H1 (cell line): ENCODE measurements around the gene CD44. TPM values are rescaled to one million over a fixed set of nuclear protein-coding genes. Genes with fewer than 3 reads are reported as not detected.

Experiments
- CTCF ChIA-PET: fragments of 300-600 bp; sonication (Branson Sonifier 250); formaldehyde crosslinking; loops from one replicate; lab custom pipeline; 2021; ENCODE audit not compliant: partially characterized antibody; lab: Charles Lee
- POLR2A ChIA-PET: fragments of 300-600 bp; sonication (Branson Sonifier 250); formaldehyde crosslinking; loops from one replicate; lab custom pipeline; 2021; ENCODE audit warnings: inconsistent platforms; ENCODE audit not compliant: partially characterized antibody; lab: Charles Lee
- DNase-seq, 2 experiments: peaks; one replicate each; pipeline versions ENCODE4 v3.0.0 to v3.0.0-alpha.2; 2010 to 2022; ENCODE audit warnings: low spot score in 2 of 2, low read depth in 1 of 2, mixed read lengths in 1 of 2
- FAIRE-seq: peaks from 2 replicates; lab custom pipeline; 2011; peaks lifted over from hg19 to GRCh38; lab: Jason Lieb, UNC
- H2AFZ ChIP-seq: 2 replicates; pipeline ENCODE4 v1.8.1; 2012; ENCODE audit warnings: low read length, inconsistent platforms
- H2AK5ac ChIP-seq: 2 replicates; pipeline ENCODE4 v1.6.1; 2013; ENCODE audit warnings: low read depth, low read length
- H2BK120ac ChIP-seq: replicated peaks from 2 replicates; pipeline ENCODE3; 2013; ENCODE audit warnings: low read depth, low read length, inconsistent platforms
- H2BK12ac ChIP-seq: 2 replicates; pipeline ENCODE4 v1.6.1; 2013; ENCODE audit warnings: low read depth, low read length
- H2BK15ac ChIP-seq: 2 replicates; pipeline ENCODE4 v1.6.1; 2013; ENCODE audit warnings: low read length
- H2BK20ac ChIP-seq: 2 replicates; pipeline ENCODE4 v1.6.1; 2013; ENCODE audit warnings: low read length
- H2BK5ac ChIP-seq: 2 replicates; pipeline ENCODE4 v1.6.1; 2013; ENCODE audit warnings: low read depth, low read length
- H3K14ac ChIP-seq: 2 replicates; pipeline ENCODE4 v1.6.1; 2013; ENCODE audit warnings: inconsistent platforms; ENCODE audit not compliant: insufficient read length
- H3K18ac ChIP-seq: 2 replicates; pipeline ENCODE4 v1.6.1; 2013; ENCODE audit warnings: low read length; ENCODE audit errors: extremely low read depth
- H3K23ac ChIP-seq: 2 replicates; pipeline ENCODE4 v1.6.1; 2013; ENCODE audit warnings: inconsistent platforms; ENCODE audit not compliant: insufficient read length
- H3K23me2 ChIP-seq: 2 replicates; pipeline ENCODE4 v1.6.1; 2013; ENCODE audit warnings: low read depth, low read length
- H3K27ac ChIP-seq: 2 replicates; pipeline ENCODE4 v1.6.1; 2011; ENCODE audit warnings: low read depth, low read length, inconsistent platforms
- H3K27me3 ChIP-seq, 4 experiments: replicated peaks in 1 of 4; 1 replicate in 1 of 4; 2 replicates in 3 of 4; pipeline versions ENCODE4 v1.6.1 to v1.8.1; 2011 to 2013; ENCODE audit warnings: low read length in 3 of 4, mild to moderate bottlenecking in 3 of 4, inconsistent platforms in 2 of 4, mixed read lengths in 2 of 4, moderate library complexity in 1 of 4; ENCODE audit not compliant: control insufficient read depth in 3 of 4, insufficient read depth in 3 of 4; ENCODE audit errors: extremely low read depth in 1 of 4
- H3K36me3 ChIP-seq, 4 experiments: 2 replicates each; pipeline versions ENCODE4 v1.6.1 to v1.8.1; 2011 to 2013; ENCODE audit warnings: mild to moderate bottlenecking in 4 of 4, low read length in 3 of 4, moderate library complexity in 2 of 4, control low read depth in 1 of 4, inconsistent platforms in 1 of 4; ENCODE audit not compliant: insufficient read depth in 4 of 4, control insufficient read depth in 2 of 4
- H3K4ac ChIP-seq: replicated peaks from 2 replicates; pipeline ENCODE3; 2013; ENCODE audit warnings: low read length, low read depth, mixed read lengths, inconsistent platforms; ENCODE audit not compliant: insufficient read length
- H3K4me1 ChIP-seq, 4 experiments: replicated peaks in 1 of 4; 1 replicate in 1 of 4; 2 replicates in 3 of 4; pipeline versions ENCODE4 v1.6.1 to v1.8.1; 2011 to 2013; ENCODE audit warnings: low read length in 3 of 4, inconsistent platforms in 2 of 4, mixed read lengths in 1 of 4; ENCODE audit not compliant: insufficient read depth in 4 of 4, control insufficient read depth in 3 of 4
- H3K4me2 ChIP-seq, 2 experiments: 2 replicates each; pipeline versions ENCODE4 v1.6.1 to v1.8.1; 2011 to 2013; ENCODE audit warnings: low read depth in 2 of 2, low read length in 2 of 2, control low read depth in 1 of 2, inconsistent platforms in 1 of 2, mild to moderate bottlenecking in 1 of 2; ENCODE audit not compliant: insufficient read depth in 1 of 2
- H3K4me3 ChIP-seq, 4 experiments: fragments of 200-600, 300-600 bp in 1 of 4; sonication (generic), shearing (Covaris generic), sonication (Bioruptor Twin) in 1 of 4; 2 replicates each; pipeline versions ENCODE4 v1.5.1 to v1.8.1; 2011 to 2016; ENCODE audit warnings: low read length in 4 of 4, low read depth in 3 of 4, control low read depth in 2 of 4, inconsistent platforms in 2 of 4, mild to moderate bottlenecking in 2 of 4, mixed read lengths in 1 of 4, moderate library complexity in 1 of 4; ENCODE audit not compliant: insufficient read depth in 2 of 4; ENCODE audit errors: extremely low read depth in 1 of 4
- H3K56ac ChIP-seq: replicated peaks from 2 replicates; pipeline ENCODE3; 2013; ENCODE audit warnings: low read depth, mild to moderate bottlenecking, mixed read lengths, low read length, inconsistent platforms; ENCODE audit not compliant: insufficient read length
- H3K79me1 ChIP-seq: 2 replicates; pipeline ENCODE4 v1.6.1; 2013; ENCODE audit warnings: low read depth, low read length, control low read depth
- H3K79me2 ChIP-seq, 2 experiments: 2 replicates each; pipeline versions ENCODE4 v1.6.1 to v1.8.1; 2012 to 2013; ENCODE audit warnings: low read length in 2 of 2, mild to moderate bottlenecking in 2 of 2, inconsistent platforms in 1 of 2; ENCODE audit not compliant: insufficient read depth in 2 of 2, control insufficient read depth in 1 of 2
- H3K9ac ChIP-seq, 4 experiments: replicated peaks in 1 of 4; 1 replicate in 1 of 4; 2 replicates in 3 of 4; pipeline versions ENCODE4 v1.6.1 to v1.8.1; 2011 to 2013; ENCODE audit warnings: low read depth in 3 of 4, low read length in 3 of 4, control low read depth in 2 of 4, mild to moderate bottlenecking in 2 of 4, moderate library complexity in 2 of 4, inconsistent platforms in 1 of 4; ENCODE audit errors: extremely low read depth in 1 of 4
- H3K9me3 ChIP-seq, 2 experiments: 2 replicates each; pipeline versions ENCODE4 v1.6.1 to v1.8.1; 2012 to 2013; ENCODE audit warnings: mild to moderate bottlenecking in 2 of 2, moderate library complexity in 2 of 2, control low read depth in 1 of 2, inconsistent platforms in 1 of 2, low read depth in 1 of 2, low read length in 1 of 2, mixed read lengths in 1 of 2; ENCODE audit not compliant: insufficient read depth in 2 of 2
- H4K20me1 ChIP-seq, 2 experiments: replicated peaks in 1 of 2; 2 replicates each; pipeline versions ENCODE3 to v1.8.1; 2011 to 2013; ENCODE audit warnings: inconsistent platforms in 2 of 2, low read length in 2 of 2, mild to moderate bottlenecking in 1 of 2; ENCODE audit not compliant: insufficient read depth in 2 of 2, control insufficient read depth in 1 of 2
- H4K5ac ChIP-seq: 2 replicates; pipeline ENCODE4 v1.6.1; 2013; ENCODE audit warnings: low read length, low read depth, mixed read lengths, inconsistent platforms; ENCODE audit not compliant: insufficient read length
- H4K8ac ChIP-seq: 2 replicates; pipeline ENCODE4 v1.8.0; 2013; ENCODE audit warnings: mild to moderate bottlenecking, moderate library complexity, low read length, inconsistent platforms; ENCODE audit not compliant: insufficient read depth; ENCODE audit errors: extremely low read depth
- H4K91ac ChIP-seq: replicated peaks from 2 replicates; pipeline ENCODE3; 2013; ENCODE audit warnings: low read length, mixed read lengths, inconsistent platforms; ENCODE audit not compliant: insufficient read length
- BRCA1 ChIP-seq: IDR thresholded peaks from 2 replicates; pipeline ENCODE4 v1.6.1; 2012; ENCODE audit warnings: low read depth, low read length, improper control_type of control experiment
- CBX5 ChIP-seq: fragments of 300-800, 300-1000 bp; sonication (generic); IDR thresholded peaks from 2 replicates; pipeline ENCODE4 v1.7.1; 2016; ENCODE audit warnings: antibody characterized with exemption, low read length, low read depth
- CEBPB ChIP-seq: IDR thresholded peaks from 2 replicates; pipeline ENCODE4 v1.6.1; 2012; ENCODE audit warnings: low read depth, low read length
- EZH2 ChIP-seq: fragments of 200-600 bp; sonication (generic); IDR thresholded peaks from 2 replicates; pipeline ENCODE4 v1.7.1; 2012; ENCODE audit warnings: low read depth, mild to moderate bottlenecking, moderate library complexity, low read length, inconsistent platforms; ENCODE audit not compliant: severe bottlenecking
- GABPA ChIP-seq: IDR thresholded peaks from 2 replicates; pipeline ENCODE4 v1.6.1; 2011; ENCODE audit warnings: mild to moderate bottlenecking, low read length, moderate library complexity, borderline replicate concordance; ENCODE audit not compliant: insufficient read depth
- RAD21 ChIP-seq, 2 experiments: IDR thresholded peaks in 1 of 2; conservative IDR thresholded peaks in 1 of 2; 2 replicates each; pipeline ENCODE4 v1.6.1; 2011; ENCODE audit warnings: low read depth in 2 of 2, low read length in 2 of 2, improper control_type of control experiment in 1 of 2, inconsistent platforms in 1 of 2, mild to moderate bottlenecking in 1 of 2, moderate library complexity in 1 of 2
- RBBP5 ChIP-seq: IDR thresholded peaks from 2 replicates; pipeline ENCODE4 v1.7.1; 2012; ENCODE audit warnings: low read depth, mild to moderate bottlenecking, inconsistent platforms, low read length, moderate library complexity, borderline replicate concordance
- RNF2 ChIP-seq: fragments of 200-900, 300-1000 bp; sonication (generic); IDR thresholded peaks from 2 replicates; pipeline ENCODE4 v1.7.1; 2016; ENCODE audit warnings: borderline replicate concordance, low read depth, mild to moderate bottlenecking, antibody characterized with exemption, low read length; ENCODE audit not compliant: poor library complexity, severe bottlenecking; ENCODE audit errors: missing control alignments
- SIRT6 ChIP-seq: IDR thresholded peaks from one replicate; pipeline ENCODE4 v1.7.1; 2012; ENCODE audit warnings: low read length, inconsistent platforms
- TAF1 ChIP-seq: IDR thresholded peaks from 2 replicates; pipeline ENCODE4 v1.6.1; 2011; ENCODE audit warnings: mild to moderate bottlenecking, low read depth, low read length
- USF2 ChIP-seq: IDR thresholded peaks from 2 replicates; pipeline ENCODE4 v1.6.1; 2011; ENCODE audit warnings: low read length, improper control_type of control experiment
- YY1 ChIP-seq: IDR thresholded peaks from 2 replicates; pipeline ENCODE4 v1.6.1; 2011; ENCODE audit warnings: low read depth, mild to moderate bottlenecking, low read length
- WGBS, 2 experiments: shearing (Covaris generic) in 1 of 2; methylation state at CpG; one replicate each; pipeline versions ENCODE4 v1.1.6 to v1.1.7; 2013 to 2015; ENCODE audit warnings: low lambda C conversion rate in 2 of 2, mixed read lengths in 2 of 2, inconsistent platforms in 1 of 2, low coverage in 1 of 2, missing lambda C conversion rate in 1 of 2; ENCODE audit not compliant: insufficient replicate concordance in 2 of 2, insufficient coverage in 1 of 2, insufficient read length in 1 of 2; ENCODE audit errors: extremely low coverage in 1 of 2, missing lambda C conversion rate in 1 of 2; 5-methylcytosine and 5-hydroxymethylcytosine counted together
- polyA plus RNA-seq, 7 experiments: library from polyadenylated mRNA; depleted of rRNA in 3 of 7; stranded (reverse) in 5 of 7; unstranded in 2 of 7; fragments of >200 nt in 5 of 7; fragments of 200-250 nt in 2 of 7; gene quantifications; 1 replicate in 5 of 7; 2 replicates in 1 of 7; 4 replicates in 1 of 7; pipeline versions ENCODE4 v1.2.1 to v1.2.3, GENCODE V29; 2011 to 2013; ENCODE audit warnings: missing spikeins in 2 of 7, mixed read lengths in 2 of 7
- total RNA-seq: library from RNA; stranded (reverse); fragmentation: NEBNext Ultra II Directional; extraction: Animal tissue kit (Norgen Biotek cat#: 25700); gene quantifications from 2 replicates; pipeline ENCODE4 v1.2.1, GENCODE V29; 2021

CD44 gene
- total and polyA plus RNA-seq, 2 of the 8 experiments (the other 6 are each of a cell fraction or from before 2014, with no cell fraction given), result 11.8 to 13.7 TPM

GRCh38 chr11:35155677-35156076 is 16.7 kb downstream of the CD44 start:
- Histone ChIP-seq H3K9me3 (no peaks in the 10 kb centered on the region), H4K91ac (no peak overlapping the region), H2AK5ac (no peak overlapping the region), H3K14ac (no peak overlapping the region), H2BK12ac (no peak overlapping the region), H3K4me2 (no peak overlapping the region), H2BK15ac (no peak overlapping the region), H3K79me2 (no peaks in the 10 kb centered on the region), H2AFZ (no peak overlapping the region), H3K79me1 (no peaks in the 10 kb centered on the region), H3K23me2 (peaks cover 1% of the 10 kb centered on the region; the same call in 1 of the 2 replicates), H3K23ac (no peak overlapping the region), H3K18ac (no peak overlapping the region), H2BK5ac (no peak overlapping the region), H4K8ac (no peak overlapping the region), H4K5ac (no peak overlapping the region), H3K56ac (no peak overlapping the region), H3K36me3 (no peaks in the 10 kb centered on the region), H3K9ac (no peak overlapping the region), H2BK20ac (no peak overlapping the region), H3K4me1 (peaks cover 0 to 10% (median 6%) of the 10 kb centered on the region in 4 experiments; a peak in 6 of 7 replicates), H3K4me3 (no peak overlapping the region), H2BK120ac (no peak overlapping the region), H3K4ac (no peak overlapping the region), H3K27me3 (no peaks in the 10 kb centered on the region), H4K20me1 (no peaks in the 10 kb centered on the region), H3K27ac (no peak overlapping the region)
- ChIA-PET POLR2A (no interaction called here), CTCF (interaction anchor here (1.0 to 2.8 kb wide), 4 partner anchors 9 to 84 kb away, joined by 3 to 9 read pairs (median 4); no protein-coding TSS in a partner anchor)
- WGBS, 2 experiments, result 90% methylated on average over 5 of the region's 5 CpGs; no CpG with 5 or more reads in 1 of the 2 experiments
- DNase-seq, result no peak
- no peak for FAIRE-seq
- no peak for TF ChIP-seq CBX5
- TF ChIP-seq BRCA1, result no peak
- TF ChIP-seq RBBP5, result no peak
- no peak for TF ChIP-seq YY1
- TF ChIP-seq SIRT6, result no peak
- no peak for TF ChIP-seq CEBPB
- no peak for TF ChIP-seq TAF1
- no peak for TF ChIP-seq GABPA
- no peak for TF ChIP-seq USF2
- no peak for TF ChIP-seq RAD21 (IDR thresholded peaks at IDR 0.05 in 1 of 2, conservative IDR thresholded peaks at IDR 0.05 in 1 of 2; ENCODE audit: low read depth in 2 of 2, low read length in 2 of 2)
- TF ChIP-seq EZH2, result no peak
- TF ChIP-seq RNF2, result no peak
